Endothelial cell of umbilical vein (primary cell): ENCODE measurements around the gene RALB. TPM values are rescaled to one million over a fixed set of nuclear protein-coding genes. Genes with fewer than 3 reads are reported as not detected.

ENCODE experiments used
- BruUV-seq: library from RNA; stranded (reverse); fragments of 400-500 nt; replicated peaks from 2 replicates; lab custom pipeline; 2021; lab: Mats Ljungman, UMichigan
- CTCF ChIA-PET: fragments of 300-600, 350-600 bp; sonication (Branson Sonifier 250); formaldehyde crosslinking; loops from one replicate; lab custom pipeline; 2021; ENCODE audit warnings: antibody characterized with exemption, inconsistent platforms; lab: Charles Lee
- POLR2A ChIA-PET: fragments of 300-600, 350-600 bp; sonication (Branson Sonifier 250); formaldehyde crosslinking; loops from one replicate; lab custom pipeline; 2021; ENCODE audit warnings: antibody characterized with exemption, inconsistent platforms; lab: Charles Lee
- DNase-seq: peaks from one replicate; pipeline ENCODE4 v3.0.0-alpha.2; 2011; ENCODE audit warnings: low read depth, low spot score
- FAIRE-seq: peaks from 2 replicates; lab custom pipeline; 2011; peaks lifted over from hg19 to GRCh38; lab: Jason Lieb, UNC
- H2AFZ ChIP-seq: 2 replicates; pipeline ENCODE4 v1.6.0; 2012; ENCODE audit warnings: low read depth, low read length, control low read depth, inconsistent platforms
- H3K27ac ChIP-seq: 2 replicates; pipeline ENCODE4 v1.5.1; 2011; ENCODE audit warnings: low read depth, mild to moderate bottlenecking, control low read depth, low read length, moderate library complexity; ENCODE audit not compliant: insufficient read depth
- H3K27me3 ChIP-seq, 2 experiments: 2 replicates each; pipeline versions ENCODE4 v1.6.0 to v1.6.1; 2011; ENCODE audit warnings: low read length in 2 of 2, mixed read lengths in 1 of 2; ENCODE audit not compliant: control insufficient read depth in 2 of 2, insufficient read depth in 2 of 2
- H3K36me3 ChIP-seq, 2 experiments: 2 replicates in 1 of 2; 3 replicates in 1 of 2; pipeline ENCODE4 v1.5.1; 2011; ENCODE audit warnings: low read length in 2 of 2, mild to moderate bottlenecking in 1 of 2, moderate library complexity in 1 of 2; ENCODE audit not compliant: control insufficient read depth in 2 of 2, insufficient read depth in 2 of 2; ENCODE audit errors: extremely low read depth in 1 of 2
- H3K4me1 ChIP-seq: 3 replicates; pipeline ENCODE4 v1.5.1; 2011; ENCODE audit warnings: mild to moderate bottlenecking, low read length; ENCODE audit not compliant: control insufficient read depth, insufficient read depth; ENCODE audit errors: extremely low read depth
- H3K4me2 ChIP-seq: 2 replicates; pipeline ENCODE4 v1.6.1; 2011; ENCODE audit warnings: low read length, control low read depth, mixed read lengths; ENCODE audit not compliant: insufficient read depth
- H3K4me3 ChIP-seq, 3 experiments: fragments of 200-600 bp in 1 of 3; sonication (generic), shearing (Covaris generic) in 1 of 3; replicated peaks in 1 of 3; 2 replicates each; pipeline ENCODE4 v1.5.1; 2011 to 2016; ENCODE audit warnings: control low read depth in 3 of 3, low read length in 3 of 3, mild to moderate bottlenecking in 2 of 3, inconsistent platforms in 1 of 3, low read depth in 1 of 3, moderate library complexity in 1 of 3; ENCODE audit not compliant: insufficient read depth in 1 of 3
- H3K79me2 ChIP-seq: 2 replicates; pipeline ENCODE4 v1.6.0; 2012; ENCODE audit warnings: low read length, inconsistent platforms; ENCODE audit not compliant: control insufficient read depth, insufficient read depth
- H3K9ac ChIP-seq: replicated peaks from 2 replicates; pipeline ENCODE3; 2011; ENCODE audit warnings: low read length, control low read depth; ENCODE audit not compliant: insufficient read depth; ENCODE audit errors: extremely low read depth
- H3K9me1 ChIP-seq: replicated peaks from 3 replicates; pipeline ENCODE4 v1.6.0; 2011; ENCODE audit warnings: mild to moderate bottlenecking, low read length; ENCODE audit not compliant: control insufficient read depth, insufficient read depth; ENCODE audit errors: extremely low read depth
- H3K9me3 ChIP-seq: replicated peaks from 2 replicates; pipeline ENCODE4 v1.5.1; 2012; ENCODE audit warnings: low read length, inconsistent platforms; ENCODE audit not compliant: control insufficient read depth, insufficient read depth
- H4K20me1 ChIP-seq: replicated peaks from 2 replicates; pipeline ENCODE3; 2011; ENCODE audit warnings: mild to moderate bottlenecking, low read length; ENCODE audit not compliant: control insufficient read depth, insufficient read depth; ENCODE audit errors: extremely low read depth
- CTCF ChIP-seq, 2 donors: IDR thresholded peaks; 1 replicate in 1 of 2; 2 replicates in 1 of 2; pipeline ENCODE4 v1.5.1; 2011; ENCODE audit warnings: low read length in 2 of 2, mild to moderate bottlenecking in 2 of 2, moderate library complexity in 2 of 2, control low read depth in 1 of 2, inconsistent platforms in 1 of 2, low read depth in 1 of 2; ENCODE audit not compliant: insufficient read depth in 1 of 2; ENCODE audit errors: extremely low read depth in 1 of 2
- EZH2 ChIP-seq: IDR thresholded peaks from 2 replicates; pipeline ENCODE4 v1.6.1; 2012; ENCODE audit warnings: borderline replicate concordance, low read depth, mild to moderate bottlenecking, moderate library complexity, low read length, inconsistent platforms; ENCODE audit not compliant: severe bottlenecking
- FOS ChIP-seq: IDR thresholded peaks from 2 replicates; pipeline ENCODE4 v1.6.1; 2011; ENCODE audit warnings: mild to moderate bottlenecking, low read length, moderate library complexity, borderline replicate concordance; ENCODE audit not compliant: insufficient read depth
- GATA2 ChIP-seq: IDR thresholded peaks from 2 replicates; pipeline ENCODE4 v1.7.0; 2011; ENCODE audit warnings: low read depth, mild to moderate bottlenecking, moderate library complexity, mixed read lengths, low read length; ENCODE audit not compliant: insufficient read length, insufficient read depth
- JUN ChIP-seq: IDR thresholded peaks from 2 replicates; pipeline ENCODE4 v1.6.1; 2011; ENCODE audit warnings: borderline replicate concordance, low read depth; ENCODE audit not compliant: insufficient read length, insufficient read depth
- MAX ChIP-seq: IDR thresholded peaks from 2 replicates; pipeline ENCODE4 v1.6.1; 2011; ENCODE audit not compliant: insufficient read depth, insufficient read length
- MYC ChIP-seq: IDR thresholded peaks from one replicate; pipeline ENCODE4 v1.6.1; 2011; ENCODE audit warnings: mild to moderate bottlenecking, low read depth, low read length
- POLR2A ChIP-seq: IDR thresholded peaks from 2 replicates; pipeline ENCODE4 v1.6.1; 2012; ENCODE audit warnings: low read depth, mild to moderate bottlenecking, control low read depth, low read length
- POLR2AphosphoS5 ChIP-seq: IDR thresholded peaks from 2 replicates; pipeline ENCODE4 v1.6.1; 2012; ENCODE audit warnings: low read depth, mild to moderate bottlenecking, control low read depth, low read length, moderate library complexity; ENCODE audit not compliant: insufficient read depth
- dilution Hi-C: fragments of 300-500 bp; cut with MboI; formaldehyde crosslinking; loops from one replicate; pipeline ENCODE4 v1.15.0; 2019; ENCODE audit warnings: low sequenced_read_pairs; ENCODE audit not compliant: extremely low pct_ligation_motif_present
- intact Hi-C: fragments of 100-400 bp; cut with micrococcal nuclease; formaldehyde crosslinking; loops from one replicate; pipeline ENCODE4 v1.10.0; 2022
- polyA plus RNA-seq, 4 experiments: library from polyadenylated mRNA; depleted of rRNA in 3 of 4; stranded (reverse) in 3 of 4; unstranded in 1 of 4; fragments of >200 nt; gene quantifications; 2 replicates each; pipeline versions ENCODE4 v1.2.1 to v1.2.3, GENCODE V29; 2011 to 2012; ENCODE audit warnings: missing spikeins in 1 of 4
- total RNA-seq: library from RNA; stranded (reverse); gene quantifications from 2 replicates; pipeline ENCODE4 v1.2.3, GENCODE V29; 2021

Gene RALB
- total and polyA plus RNA-seq, 2 donors (not counting 3 experiments of a cell fraction or from before 2014, with no cell fraction given): 105 to 115 TPM

GRCh38 chr2:120271711-120272379, 19.2 kb downstream of the RALB start:
- dilution Hi-C loops: no loop called here
- FAIRE-seq: no peak

More at GRCh38 chr2:120271711-120272379, 19.2 kb downstream of the RALB start:
- TF ChIP-seq JUN (no peak), POLR2A (no peak), EZH2 (no peak), MYC (no peak), GATA2 (no peak), MAX (no peak), FOS (no peak), POLR2AphosphoS5 (no peak), CTCF (IDR thresholded peaks at IDR 0.05; ENCODE audit: extremely low read depth in 1 of 2, insufficient read depth in 1 of 2, low read depth in 1 of 2, low read length in 2 of 2) (no peak)
- ChIA-PET POLR2A (no interaction called here), CTCF (no interaction called here)
- Histone ChIP-seq H3K9ac (no peak overlapping the region), H3K79me2 (peaks cover 92% of the 10 kb centered on the region), H3K4me2 (no peak overlapping the region), H3K27ac (no peak overlapping the region), H3K27me3 (no peaks in the 10 kb centered on the region), H3K36me3 (no peaks in the 10 kb centered on the region), H3K9me1 (no peaks in the 10 kb centered on the region), H3K4me3 (no peak overlapping the region), H3K9me3 (no peaks in the 10 kb centered on the region), H4K20me1 (peaks cover 10% of the 10 kb centered on the region), H2AFZ (no peak overlapping the region), H3K4me1 (peaks cover 24% of the 10 kb centered on the region)
- intact Hi-C loops: no loop called here
- BruUV-seq: no TSS peak
- DNase-seq: no peak
